Hematopoietic multipotent progenitor cell treated with erythropoietin and hydrocortisone succinate and interleukin-3 and kit ligand, for 6 days (in vitro differentiated cells): ENCODE measurements around the gene DDX1.
A peak's percentile ranks its signal among the peaks of the same experiment; 100 is the strongest.

Experiments
- DNase-seq: peaks from one replicate; pipeline ENCODE4 v3.0.0-alpha.2; 2015

The DDX1 gene

DNA sequence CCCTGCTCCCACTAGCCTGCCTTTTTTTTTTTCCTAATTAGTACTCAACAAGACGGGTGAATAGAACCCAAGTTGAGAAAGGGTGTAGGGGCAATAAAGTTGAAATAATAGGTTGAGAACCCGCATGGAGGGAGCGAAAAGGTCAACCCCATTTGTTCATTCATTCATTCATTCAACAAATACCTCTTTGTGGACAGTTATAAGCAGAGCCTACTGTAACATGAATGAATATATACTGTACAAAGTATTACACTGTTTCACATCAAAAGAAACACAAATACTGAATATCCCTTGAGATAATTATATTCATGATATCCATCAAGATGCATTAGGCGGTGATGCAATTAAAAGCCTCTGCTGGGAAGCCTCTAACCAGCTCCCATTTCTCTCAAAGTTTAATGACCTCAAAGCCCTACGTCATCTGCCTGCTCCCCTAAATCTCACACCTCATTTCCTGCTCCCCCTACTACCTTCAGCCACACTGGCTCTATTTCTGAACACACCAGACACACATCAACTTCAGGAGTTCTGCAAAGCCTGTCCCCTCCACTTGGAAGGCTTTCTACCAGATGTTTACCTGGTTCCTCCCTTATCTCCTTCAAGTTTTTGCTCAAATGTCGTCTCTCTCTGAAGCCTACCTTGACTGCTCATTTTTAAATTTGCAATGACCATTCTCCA, 29.2 kb upstream of the DDX1 start:
- no peak for DNase-seq

DNA sequence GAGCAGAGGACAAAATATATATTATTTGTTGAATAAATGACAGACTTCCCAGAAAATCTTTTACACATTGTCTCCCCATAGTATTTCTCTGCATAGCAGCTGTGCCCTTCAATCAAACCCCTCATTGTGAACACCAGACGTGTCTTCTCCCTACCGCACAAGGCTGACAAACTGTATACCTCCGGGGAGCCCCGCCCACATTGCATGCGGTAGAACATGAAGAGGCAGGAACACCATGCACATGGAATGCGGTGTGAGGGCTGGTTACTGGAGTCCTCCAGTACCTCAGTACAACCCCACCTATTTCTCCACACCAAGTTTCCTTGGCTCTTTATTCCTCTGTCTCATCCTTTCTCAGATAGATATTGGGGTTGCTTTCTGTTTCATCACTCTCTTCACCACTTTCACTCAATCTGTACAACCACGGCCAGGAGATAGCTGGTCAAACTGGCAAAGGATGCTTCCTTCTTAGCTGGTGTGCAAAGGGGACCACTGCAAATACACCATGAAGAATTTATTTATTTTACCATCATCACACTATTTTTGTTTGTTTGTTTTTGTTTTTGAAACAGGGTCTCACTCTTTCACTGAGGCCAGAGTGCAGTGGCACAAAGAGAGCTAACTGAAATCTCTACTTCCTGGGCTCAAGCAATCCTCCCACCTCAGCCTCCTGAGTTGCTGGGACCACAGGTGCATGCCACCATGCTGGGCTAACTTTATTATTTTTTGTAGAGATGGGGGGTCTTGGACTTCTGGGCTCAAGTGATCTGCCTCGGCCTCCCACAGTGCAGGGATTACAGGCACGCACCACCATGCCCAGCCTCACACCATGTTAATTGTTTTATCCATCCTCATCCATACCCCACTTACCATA, 28.2 kb upstream of the DDX1 start:
- no peak for DNase-seq

DNA sequence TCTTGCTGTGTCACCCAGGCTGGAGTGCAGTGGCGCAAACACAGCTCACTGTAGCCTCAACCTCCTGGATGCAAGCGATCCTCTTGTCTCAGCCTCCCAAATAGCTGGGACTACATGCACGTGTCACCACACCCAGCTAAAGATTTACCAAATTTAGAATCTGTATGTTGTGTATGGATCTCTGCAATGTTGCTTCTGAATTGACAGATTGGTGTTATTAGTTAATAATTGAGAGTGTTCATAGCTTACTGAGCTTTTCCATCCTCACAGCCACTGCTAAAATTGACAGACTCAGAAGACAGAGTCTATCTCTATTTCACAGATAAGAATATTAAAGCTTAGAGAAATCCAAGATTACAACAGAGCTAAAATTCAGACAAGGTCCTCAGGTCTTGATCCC, 26.3 kb upstream of the DDX1 start:
- DNase-seq: no peak

DNA sequence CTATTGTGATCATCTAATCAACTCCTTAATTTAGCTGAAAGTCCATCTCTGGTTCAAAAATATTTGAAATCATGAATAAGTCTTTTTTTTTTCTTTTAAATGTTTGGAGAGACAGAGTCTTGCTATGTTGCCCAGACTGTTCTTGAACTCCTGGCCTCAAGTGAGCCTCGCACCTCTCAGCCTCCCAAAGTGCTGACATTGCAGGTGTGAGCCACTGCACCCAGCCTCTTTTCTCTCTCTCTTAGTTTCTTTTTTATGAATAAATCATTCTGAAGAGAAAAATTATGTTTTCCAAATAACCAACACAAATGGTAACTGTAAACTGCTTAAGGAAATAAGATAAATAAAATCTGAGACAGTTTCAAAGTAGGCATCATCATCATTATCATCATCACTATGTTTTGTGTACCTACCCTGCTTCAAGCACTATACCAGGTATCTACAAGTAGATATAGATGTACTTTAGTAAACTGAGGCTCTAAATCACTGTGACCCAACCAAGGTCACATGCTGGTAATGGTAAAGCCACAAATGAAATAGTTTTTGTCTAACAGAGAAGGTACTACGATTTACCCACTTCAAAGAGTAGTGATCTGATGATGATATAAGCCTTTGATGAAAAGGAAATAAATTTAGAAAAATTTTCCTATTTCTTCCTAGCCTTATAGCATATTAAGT, 25.5 kb upstream of the DDX1 start:
- DNase-seq: no peak

DNA sequence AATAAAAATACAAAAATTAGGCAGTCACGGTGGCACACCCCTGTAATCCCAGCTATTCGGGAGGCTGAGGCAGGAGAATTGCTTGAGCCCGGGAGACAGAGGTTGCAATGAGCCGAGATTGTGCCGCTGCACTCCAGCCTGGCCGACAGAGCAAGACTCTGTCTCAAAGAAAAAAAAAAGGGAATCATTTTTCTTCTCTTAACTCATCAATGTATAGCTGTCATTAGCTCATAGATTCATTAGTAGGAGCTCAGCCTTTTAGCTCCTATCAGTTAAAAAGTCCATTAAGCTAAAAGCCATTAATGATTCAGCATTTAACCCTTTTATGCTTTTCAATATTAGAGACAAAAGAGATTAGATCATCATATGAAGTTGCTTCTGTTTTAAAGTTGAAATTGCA, 24.8 kb upstream of the DDX1 start:
- DNase-seq: no peak

DNA sequence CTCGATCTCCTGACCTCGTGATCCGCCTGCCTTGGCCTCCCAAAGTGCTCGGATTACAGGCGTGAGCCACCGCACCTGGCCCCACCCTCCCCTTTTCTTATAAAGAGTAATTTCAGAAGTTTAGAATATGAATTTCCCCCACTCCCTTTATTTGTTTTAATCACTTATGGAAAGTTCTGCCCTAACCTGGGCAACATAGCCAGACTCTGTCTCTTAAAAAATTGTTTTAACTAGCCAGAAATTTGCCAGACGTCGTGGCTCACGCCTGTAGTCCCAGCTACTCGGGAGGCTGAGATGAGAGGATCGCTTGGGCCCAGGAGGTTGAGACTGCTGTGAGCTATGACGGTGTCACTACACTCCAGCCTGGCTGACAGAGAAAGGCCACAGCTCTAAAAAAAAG, 22.8 kb upstream of the DDX1 start:
- no peak for DNase-seq

DNA sequence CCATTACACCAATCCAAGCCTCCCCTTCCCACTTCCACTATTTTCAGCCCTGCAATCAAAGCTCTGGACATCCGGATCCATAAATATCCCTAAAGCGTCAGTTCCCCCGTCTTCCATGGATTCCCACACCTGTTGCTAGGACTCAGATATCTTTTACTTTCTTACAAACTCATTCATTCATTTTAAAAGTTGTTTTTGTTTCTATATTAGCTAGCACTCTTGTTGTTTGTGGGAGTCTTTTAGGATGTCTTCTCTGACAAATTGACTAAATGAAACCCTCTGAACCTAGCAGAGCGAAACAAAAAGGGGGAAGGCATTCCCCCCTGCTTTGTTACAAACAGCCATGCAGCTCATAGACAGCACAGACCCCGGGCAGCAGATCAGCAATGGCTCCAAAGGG, 21.6 kb upstream of the DDX1 start:
- DNase-seq: no peak

DNA sequence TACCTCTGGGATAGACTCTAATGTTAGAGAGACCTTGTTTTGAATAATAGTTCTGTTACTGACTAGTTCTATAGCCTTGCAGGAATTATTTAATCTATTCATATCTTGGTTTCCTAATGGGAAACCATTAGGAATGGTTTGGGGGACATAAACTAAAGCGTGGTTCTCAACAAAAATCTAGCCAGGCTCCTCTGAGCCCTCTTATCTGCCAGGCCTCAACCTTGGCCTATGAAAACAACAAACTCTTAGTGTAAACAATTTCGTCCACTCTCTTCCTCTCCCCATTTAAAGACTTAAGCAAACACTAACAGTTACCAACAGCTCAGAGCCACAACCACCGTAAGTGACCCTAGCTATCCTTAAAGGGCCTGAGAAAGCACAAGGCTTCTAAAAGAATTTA, 19.9 kb upstream of the DDX1 start:
- DNase-seq: no peak

DNA sequence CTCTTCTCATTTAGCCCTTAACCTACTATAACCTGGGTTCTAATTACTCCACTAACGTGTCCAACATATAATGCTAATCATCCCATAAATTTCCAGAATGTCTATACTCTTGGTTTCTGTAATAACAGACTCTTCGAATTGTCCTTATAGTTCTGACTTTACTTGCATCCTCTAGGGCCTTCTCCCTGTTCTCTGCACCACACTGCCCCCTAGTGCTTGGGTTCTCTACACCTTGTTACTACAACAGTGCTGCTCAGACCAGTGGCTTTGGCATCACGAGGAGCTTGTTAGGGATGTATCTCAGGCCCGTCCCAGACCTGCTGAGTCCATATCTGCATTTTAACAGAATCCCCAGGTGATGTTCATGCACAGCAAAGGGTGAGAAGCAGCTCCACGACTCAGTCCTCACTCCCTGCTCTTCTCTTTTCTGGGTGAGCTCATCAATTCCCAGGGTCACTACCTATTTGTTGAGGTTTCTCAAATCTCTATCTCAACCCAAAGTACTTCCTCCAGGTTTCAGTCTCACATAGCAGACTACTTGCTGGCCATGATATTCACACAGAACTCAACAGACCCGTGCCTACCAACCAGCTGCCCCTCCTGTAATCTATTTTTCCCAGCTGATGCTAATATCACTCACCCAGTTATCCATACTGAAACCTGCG, 14.5 kb upstream of the DDX1 start:
- peak; percentile 98 for DNase-seq

DNA sequence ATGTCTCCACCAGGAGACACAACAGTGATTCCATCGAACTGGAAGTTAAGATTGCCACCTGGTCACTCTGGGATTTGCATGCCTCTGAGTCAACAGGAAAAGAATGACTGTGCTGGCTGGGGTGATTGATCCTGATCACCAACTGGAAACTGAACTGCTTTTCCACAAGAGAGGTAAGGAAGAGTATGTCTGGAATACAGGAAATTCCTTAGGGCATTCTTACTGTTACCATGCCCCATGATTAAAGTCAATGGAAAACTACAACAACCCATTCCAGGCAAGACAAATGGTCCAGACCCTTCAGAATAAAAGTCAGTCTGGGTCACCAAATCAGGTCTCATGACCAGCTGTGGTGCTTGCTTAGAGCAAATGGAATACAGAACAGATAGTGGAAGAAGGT, 12.0 kb upstream of the DDX1 start:
- DNase-seq: no peak

DNA sequence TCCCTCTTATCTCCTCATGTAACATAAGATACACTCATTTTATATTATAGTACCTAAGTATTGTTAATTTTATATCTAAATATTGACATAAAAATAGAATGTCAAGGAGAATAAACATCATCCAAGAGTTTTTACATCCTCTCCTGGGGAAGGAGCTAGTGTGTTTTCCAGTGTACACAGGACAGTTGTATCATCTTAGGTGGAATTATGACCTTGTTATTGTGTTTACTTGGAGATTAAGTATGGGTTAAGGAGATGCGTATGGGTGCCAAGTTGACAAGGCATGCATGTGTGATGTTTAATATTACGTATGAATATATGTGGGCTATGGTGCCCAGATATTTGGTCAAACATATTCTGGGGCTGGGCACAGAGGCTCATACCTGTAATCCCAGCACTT, 11.2 kb upstream of the DDX1 start:
- DNase-seq: no peak

DNA sequence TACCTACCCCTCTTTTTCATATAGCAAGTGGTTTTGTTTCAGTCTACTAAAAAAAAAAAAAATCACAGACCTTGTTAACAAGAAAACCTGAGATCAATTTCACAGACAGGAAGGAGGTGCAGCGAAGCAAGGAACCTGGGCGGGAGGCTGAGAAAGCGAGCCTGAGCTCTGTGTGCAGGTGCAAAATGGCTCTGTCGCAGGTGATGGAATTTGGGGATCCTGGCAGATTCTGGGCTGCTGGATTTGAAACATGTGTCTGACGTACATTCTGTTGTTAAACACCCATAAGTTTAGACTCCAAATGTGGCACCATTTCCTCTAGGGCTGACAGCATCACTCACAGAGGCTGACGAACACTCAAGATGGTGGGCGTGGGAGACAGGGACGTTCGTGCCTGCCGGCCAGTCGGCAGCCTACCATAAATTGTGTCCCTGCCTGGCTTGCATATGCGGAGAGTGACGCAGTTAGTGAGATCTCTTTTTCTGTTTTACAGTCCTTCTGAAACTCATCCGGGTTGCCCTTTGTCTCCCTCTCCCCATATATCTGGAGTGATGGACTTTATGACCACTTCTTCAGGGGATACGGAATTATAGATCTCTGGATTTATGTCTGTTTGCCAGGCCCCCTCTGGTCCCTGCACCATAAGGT, 8.8 kb upstream of the DDX1 start:
- DNase-seq: no peak

DNA sequence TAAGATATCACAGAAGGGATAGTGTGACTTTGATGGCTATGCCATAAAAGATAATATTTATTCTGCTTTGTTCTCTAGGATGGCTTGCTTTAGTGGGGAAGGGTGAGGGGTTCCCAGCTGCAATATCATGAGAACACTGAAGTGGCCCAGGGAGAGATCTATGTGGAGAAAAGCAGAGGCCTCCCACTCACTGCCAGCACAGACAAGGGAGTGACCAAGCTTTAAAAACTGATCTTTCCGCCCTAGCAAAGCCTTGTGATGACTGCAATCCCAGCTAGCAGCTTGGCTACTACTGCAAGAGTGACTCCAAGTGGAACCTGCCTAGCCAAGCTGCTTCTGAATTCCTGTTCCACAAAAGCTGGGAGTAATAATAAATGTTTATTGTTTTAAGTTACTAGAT, 7.8 kb upstream of the DDX1 start:
- no peak for DNase-seq

DNA sequence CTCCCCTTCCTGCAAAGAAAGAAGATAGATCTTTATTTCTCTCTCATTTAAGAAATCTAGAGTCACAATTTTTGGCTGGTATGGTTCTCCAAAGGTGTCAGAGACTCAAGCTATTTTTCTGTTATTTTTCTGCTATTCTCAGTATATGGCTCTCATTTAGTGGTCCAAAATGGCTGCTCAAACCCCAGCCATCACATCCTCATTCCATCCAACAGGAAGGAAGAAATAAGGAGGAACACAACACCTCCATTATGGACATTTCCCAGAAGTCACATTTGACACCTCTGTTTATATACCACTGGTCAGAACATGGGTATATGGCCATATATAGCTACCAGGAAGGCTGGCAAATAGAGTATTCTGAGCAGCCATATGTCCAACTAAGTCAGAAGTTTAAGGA, 7.4 kb upstream of the DDX1 start:
- no peak for DNase-seq

DNA sequence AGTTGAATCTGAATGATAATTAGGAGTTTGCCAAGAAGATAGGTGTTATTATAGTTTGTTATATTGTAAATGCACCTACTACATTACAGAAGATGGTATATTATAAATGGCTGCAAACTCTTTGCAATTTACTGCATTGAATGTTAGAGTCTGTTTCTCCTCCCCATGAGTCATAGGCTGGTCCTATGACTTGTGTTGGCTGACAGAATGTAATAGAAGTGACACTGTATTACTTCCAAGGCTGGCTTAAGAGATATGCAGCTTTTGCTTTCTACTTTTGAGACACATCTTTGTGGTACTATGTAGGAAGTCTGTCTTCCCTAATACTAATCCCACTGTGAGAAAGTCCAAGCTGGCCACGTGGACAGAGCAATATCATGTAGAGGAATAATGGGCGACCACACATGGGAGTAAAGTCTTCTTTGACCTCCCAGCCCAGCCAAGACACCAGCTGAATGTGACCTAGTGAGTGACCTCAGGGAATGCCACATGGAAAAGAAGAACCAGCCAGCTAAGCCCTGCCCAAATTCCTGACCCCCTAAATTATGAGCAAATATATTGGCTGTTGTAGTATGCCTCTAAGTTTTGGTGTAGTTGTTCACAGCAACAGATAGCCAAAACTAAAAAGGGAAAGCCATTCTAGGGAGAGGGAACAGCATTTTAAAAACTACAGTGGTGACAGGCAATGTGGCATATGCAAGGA, 6.8 kb upstream of the DDX1 start:
- DNase-seq: no peak

DNA sequence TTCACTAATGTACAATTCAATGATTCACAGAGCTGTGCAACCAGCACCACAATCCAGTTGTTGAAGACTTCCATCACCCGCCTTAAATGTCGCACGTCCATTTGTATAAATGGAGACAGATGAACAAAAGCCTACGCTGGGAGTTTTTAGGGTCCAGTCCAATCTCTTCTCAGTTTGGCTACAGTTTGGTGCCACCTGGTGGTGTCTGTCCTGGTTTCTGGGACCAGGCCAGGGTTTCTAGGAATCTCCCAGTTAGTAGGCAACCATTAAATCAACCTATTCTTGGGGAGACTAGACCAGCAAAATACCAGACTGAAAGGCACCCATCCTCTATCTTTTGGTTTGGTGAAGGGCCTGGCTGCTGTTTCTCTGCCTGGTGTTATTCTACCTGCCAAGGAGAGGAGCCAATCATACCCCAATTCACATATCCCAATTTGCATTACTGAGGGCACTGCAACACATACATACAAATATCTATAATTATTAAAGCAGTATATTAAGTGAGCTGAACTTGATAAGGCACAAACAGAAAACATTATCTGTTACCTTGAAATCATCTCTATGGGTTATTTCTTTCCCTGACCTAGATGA, 3.2 kb upstream of the DDX1 start:
- peak; percentile 89 for DNase-seq

DNA sequence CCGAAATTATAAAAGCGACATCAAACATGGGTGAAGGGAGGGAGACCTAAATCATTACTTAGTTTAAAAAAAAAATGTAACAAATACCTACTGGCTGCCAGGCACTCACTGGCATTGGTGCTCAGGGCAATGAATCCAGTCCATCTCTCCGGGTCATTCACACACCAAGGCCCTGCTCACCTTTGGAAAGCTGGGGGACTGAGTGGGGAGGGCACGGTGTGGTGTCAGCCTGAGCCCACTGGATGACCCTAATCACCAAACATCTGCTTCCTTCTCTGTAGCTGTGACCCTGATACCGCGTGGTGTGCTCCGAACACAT, 336 bp upstream of the DDX1 start:
- DNase-seq: no peak

DNA sequence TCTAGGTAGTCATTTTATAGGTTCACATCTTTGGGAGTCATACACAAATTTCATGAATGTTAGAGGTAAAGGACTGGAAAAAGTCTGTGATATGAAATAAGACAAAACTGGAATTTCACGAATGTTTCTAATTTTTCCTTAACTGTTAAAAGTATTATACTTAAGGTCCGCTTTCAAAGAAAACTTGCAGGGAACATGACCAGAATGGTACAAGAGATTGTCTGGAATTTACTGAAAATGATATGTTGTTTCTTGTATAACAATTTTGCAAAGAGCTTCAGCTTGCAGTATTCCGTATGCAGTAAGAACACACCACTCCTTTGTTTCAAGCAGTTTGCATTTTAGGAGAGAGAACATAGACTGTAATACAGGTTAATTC, 1.6 kb downstream of the DDX1 start:
- no peak for DNase-seq

DNA sequence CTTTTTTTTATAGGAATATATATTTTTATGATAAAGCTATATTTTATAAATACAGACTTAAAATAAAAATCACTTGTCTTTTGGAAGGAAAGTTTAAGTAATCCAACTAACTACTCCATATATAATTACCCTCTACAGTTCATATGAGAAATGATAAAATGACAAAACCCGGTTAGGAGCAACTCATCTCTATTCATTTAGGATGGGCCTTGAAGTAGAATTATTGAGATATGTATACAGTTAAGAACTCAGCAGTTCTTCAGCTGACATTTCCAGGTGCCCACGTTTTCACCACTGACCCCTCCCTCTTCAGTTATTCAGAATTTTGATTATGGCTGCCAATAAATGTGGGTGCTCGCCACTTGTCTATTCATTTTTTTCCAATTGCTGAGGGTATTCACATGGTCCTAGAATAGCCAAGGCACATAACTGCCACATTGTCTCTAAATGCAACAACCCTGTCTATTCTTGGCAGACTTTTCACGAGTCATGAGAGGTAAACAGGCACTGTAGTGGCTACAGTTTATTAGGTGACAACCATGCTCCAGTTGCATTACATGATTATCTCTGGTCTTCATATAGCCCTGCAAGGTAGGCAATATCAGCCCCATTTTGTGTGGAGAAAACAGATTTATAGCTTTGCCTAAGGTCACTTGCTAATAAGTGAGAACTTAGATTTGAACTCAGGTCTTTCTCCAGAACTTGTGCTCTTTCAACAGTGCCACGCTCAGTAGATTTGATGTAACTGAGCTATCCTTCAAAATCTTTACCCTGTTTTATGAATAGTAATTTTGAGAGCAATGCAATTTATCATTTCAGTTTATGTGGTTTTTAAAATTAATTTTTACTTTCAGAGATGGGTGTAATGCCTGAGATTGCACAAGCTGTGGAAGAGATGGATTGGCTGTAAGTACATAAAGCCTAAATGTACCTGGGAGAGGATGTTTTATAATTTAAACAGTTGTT, 2.9 kb downstream of the DDX1 start:
- peak; percentile 79 for DNase-seq

DNA sequence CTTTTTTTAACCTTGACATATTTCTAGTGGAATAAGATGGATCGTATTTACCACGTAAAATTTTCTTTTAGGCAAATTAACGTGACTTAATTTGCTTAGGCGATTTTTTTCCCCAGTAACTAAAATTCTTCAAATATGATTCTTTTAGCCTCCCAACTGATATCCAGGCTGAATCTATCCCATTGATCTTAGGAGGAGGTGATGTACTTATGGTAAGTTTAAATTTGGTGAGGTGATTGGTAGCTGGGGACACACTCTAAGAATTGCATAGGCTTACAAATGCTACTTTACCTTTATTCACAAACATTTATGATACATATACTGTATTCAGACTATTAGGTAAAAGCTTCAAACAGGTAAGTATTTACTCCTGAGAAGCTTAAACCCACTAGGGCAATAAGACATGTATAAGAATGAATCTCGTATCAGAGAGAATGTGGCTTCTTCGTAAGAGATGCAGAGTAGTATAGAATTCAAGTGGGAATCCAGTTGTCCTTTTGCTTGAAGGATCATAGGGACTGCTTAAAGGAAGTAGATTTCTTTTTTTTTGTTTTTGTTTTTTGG, 3.8 kb downstream of the DDX1 start:
- DNase-seq: no peak

DNA sequence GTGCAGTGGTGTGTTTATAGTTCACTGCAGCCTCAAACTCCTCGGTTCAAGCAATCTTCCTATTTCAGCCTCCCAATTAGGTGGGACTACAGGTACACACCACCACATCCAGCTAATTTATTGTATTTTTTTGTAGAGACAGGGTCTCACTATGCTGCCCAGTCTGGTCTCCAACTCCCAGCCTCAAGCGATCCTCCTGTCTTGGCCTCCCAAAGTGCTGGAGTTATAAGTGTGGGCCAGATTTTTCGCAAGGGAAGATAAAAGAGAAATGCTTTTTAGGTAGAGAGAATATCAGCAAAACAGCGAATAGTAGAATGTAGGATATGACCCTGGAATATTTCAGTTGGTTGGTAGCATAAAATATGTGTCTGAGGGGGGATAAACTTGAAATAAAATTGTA, 4.3 kb downstream of the DDX1 start:
- no peak for DNase-seq
